C4-2B (cell line): ENCODE measurements around the gene RTKN.

Experiments
- H3K27ac ChIP-seq: fragments of 450-650 bp; 2 replicates; pipeline ENCODE4 v1.5.1; 2017
- CTCF ChIP-seq: fragments of 450-650 bp; conservative IDR thresholded peaks from 2 replicates; pipeline ENCODE4 v1.5.1; 2017; ENCODE audit warnings: mild to moderate bottlenecking
- ZFX ChIP-seq: fragments of 450-650 bp; IDR thresholded peaks from 2 replicates; pipeline ENCODE4 v1.6.1; 2017

RTKN gene

GRCh38 chr2:74458938-74459363 is 17.2 kb upstream of the RTKN start:
- no peak for TF ChIP-seq ZFX
- no peak for TF ChIP-seq CTCF
- peak overlapping the region; percentile 81 for H3K27ac ChIP-seq

- TF ChIP-seq ZFX: no peak
- TF ChIP-seq CTCF: no peak
Observed at GRCh38 chr2:74458132-74458937, 16.6 kb upstream of the RTKN start, which contains the start of gene WBP1. WBP1 (plus strand) TSS chr2:74458438; CDS start chr2:74458603, 165 bp downstream.

GRCh38 chr2:74457549-74458131 is 15.9 kb upstream of the RTKN start:
- TF ChIP-seq CTCF (no peak), ZFX (no peak)
- H3K27ac ChIP-seq: peak overlapping the region; percentile 81

More at GRCh38 chr2:74458132-74458937, 16.6 kb upstream of the RTKN start, which contains the start of gene WBP1:
- peak within 1 kb of the TSS; percentile 81 for H3K27ac ChIP-seq

- no peak for TF ChIP-seq CTCF
- no peak for TF ChIP-seq ZFX
- peak overlapping the region; percentile 81 for H3K27ac ChIP-seq
Observed at GRCh38 chr2:74457129-74457548, 15.4 kb upstream of the RTKN start.

GRCh38 chr2:74454654-74455511 is 13.1 kb upstream of the RTKN start, which contains the start of gene INO80B:
INO80B (plus strand) TSS chr2:74455087; CDS start chr2:74455117, 30 bp downstream.
- H3K27ac ChIP-seq: peak within 1 kb of the TSS; percentile 60
- TF ChIP-seq CTCF (no peak), ZFX (no peak)

- no peak for TF ChIP-seq CTCF
- no peak for TF ChIP-seq ZFX
- no peak overlapping the region for H3K27ac ChIP-seq
Observed at GRCh38 chr2:74450570-74451190, 8.9 kb upstream of the RTKN start.
